Liver (tissue), 9 donors: Measurements from ENCODE around the gene NAA80. TPM values are rescaled to one million over a fixed set of nuclear protein-coding genes. Genes with fewer than 3 reads are reported as not detected.

ENCODE experiments used
- DNase-seq: peaks from one replicate; pipeline ENCODE4 v3.0.0-alpha.2; 2017; ENCODE audit warnings: low spot score
- H3K27ac ChIP-seq, 2 donors: one replicate each; pipeline ENCODE4 v1.7.0; 2013; ENCODE audit warnings: inconsistent platforms in 2 of 2, low read length in 2 of 2, control low read depth in 1 of 2, low read depth in 1 of 2, mild to moderate bottlenecking in 1 of 2
- H3K27me3 ChIP-seq, 4 donors: one replicate each; pipeline versions ENCODE4 v1.6.1 to v1.7.0; 2013; ENCODE audit warnings: low read length in 3 of 4, inconsistent platforms in 1 of 4, mild to moderate bottlenecking in 1 of 4, moderate library complexity in 1 of 4; ENCODE audit not compliant: control insufficient read depth in 4 of 4, insufficient read depth in 4 of 4
- H3K36me3 ChIP-seq, 4 donors: one replicate each; pipeline versions ENCODE4 v1.6.1 to v1.7.0; 2013; ENCODE audit warnings: low read length in 3 of 4, mild to moderate bottlenecking in 3 of 4, low read depth in 1 of 4, moderate library complexity in 1 of 4; ENCODE audit not compliant: control insufficient read depth in 4 of 4, insufficient read depth in 3 of 4
- H3K4me1 ChIP-seq, 4 donors: one replicate each; pipeline versions ENCODE4 v1.6.1 to v1.7.0; 2013; ENCODE audit warnings: low read length in 3 of 4, mild to moderate bottlenecking in 3 of 4, moderate library complexity in 1 of 4; ENCODE audit not compliant: control insufficient read depth in 4 of 4, insufficient read depth in 4 of 4
- H3K4me3 ChIP-seq, 3 donors: one replicate each; pipeline versions ENCODE4 v1.6.1 to v1.7.0; 2013; ENCODE audit warnings: low read length in 3 of 3, control low read depth in 1 of 3, low read depth in 1 of 3, mild to moderate bottlenecking in 1 of 3
- H3K9ac ChIP-seq, 2 donors: one replicate each; pipeline ENCODE4 v1.7.0; 2013; ENCODE audit warnings: low read length in 2 of 2, mild to moderate bottlenecking in 2 of 2, moderate library complexity in 2 of 2, control low read depth in 1 of 2, low read depth in 1 of 2
- H3K9me3 ChIP-seq, 4 donors: one replicate each; pipeline versions ENCODE4 v1.6.1 to v1.7.0; 2013; ENCODE audit warnings: low read length in 3 of 4; ENCODE audit not compliant: control insufficient read depth in 4 of 4
- ATF3 ChIP-seq: IDR thresholded peaks from 2 replicates; pipeline ENCODE4 v1.6.1; 2016; ENCODE audit warnings: antibody characterized with exemption
- EGR1 ChIP-seq, 2 donors: IDR thresholded peaks; 2 replicates each; pipeline ENCODE4 v1.6.1; 2016 to 2018; ENCODE audit warnings: antibody characterized with exemption in 2 of 2, low read depth in 2 of 2
- FOXA1 ChIP-seq: IDR thresholded peaks from 2 replicates; pipeline ENCODE4 v1.6.1; 2016; ENCODE audit warnings: antibody characterized with exemption
- FOXA2 ChIP-seq: IDR thresholded peaks from 2 replicates; pipeline ENCODE4 v1.6.1; 2016; ENCODE audit warnings: antibody characterized with exemption
- GABPA ChIP-seq, 2 donors: IDR thresholded peaks in 1 of 2; conservative IDR thresholded peaks in 1 of 2; 2 replicates each; pipeline ENCODE4 v1.6.1; 2016; ENCODE audit warnings: antibody characterized with exemption in 2 of 2, mild to moderate bottlenecking in 1 of 2, moderate library complexity in 1 of 2
- HNF4A ChIP-seq, 2 donors: conservative IDR thresholded peaks; 2 replicates each; pipeline ENCODE4 v1.6.1; 2016; ENCODE audit warnings: antibody characterized with exemption in 2 of 2, mild to moderate bottlenecking in 2 of 2
- HNF4G ChIP-seq: IDR thresholded peaks from 2 replicates; pipeline ENCODE4 v1.6.1; 2016; ENCODE audit warnings: antibody characterized with exemption
- JUND ChIP-seq, 2 donors: IDR thresholded peaks; 2 replicates each; pipeline ENCODE4 v1.6.1; 2016; ENCODE audit warnings: antibody characterized with exemption in 2 of 2
- MAX ChIP-seq: IDR thresholded peaks from 2 replicates; pipeline ENCODE4 v1.6.1; 2016; ENCODE audit warnings: antibody characterized with exemption
- NR2F2 ChIP-seq: IDR thresholded peaks from 2 replicates; pipeline ENCODE4 v1.6.1; 2016; ENCODE audit warnings: antibody characterized with exemption
- RAD21 ChIP-seq, 2 donors: IDR thresholded peaks; 2 replicates each; pipeline ENCODE4 v1.6.1; 2016; ENCODE audit warnings: antibody characterized with exemption in 2 of 2, mild to moderate bottlenecking in 2 of 2
- REST ChIP-seq: IDR thresholded peaks from 2 replicates; pipeline ENCODE4 v1.6.1; 2016; ENCODE audit warnings: antibody characterized with exemption, mild to moderate bottlenecking
- RXRA ChIP-seq, 2 donors: IDR thresholded peaks; 2 replicates each; pipeline ENCODE4 v1.6.1; 2017 to 2018; ENCODE audit warnings: antibody characterized with exemption in 2 of 2, mild to moderate bottlenecking in 1 of 2
- SP1 ChIP-seq: IDR thresholded peaks from 2 replicates; pipeline ENCODE4 v1.6.1; 2018; ENCODE audit warnings: antibody characterized with exemption, mild to moderate bottlenecking
- TAF1 ChIP-seq: conservative IDR thresholded peaks from 2 replicates; pipeline ENCODE4 v1.6.1; 2016; ENCODE audit warnings: antibody characterized with exemption, mild to moderate bottlenecking
- YY1 ChIP-seq: IDR thresholded peaks from 2 replicates; pipeline ENCODE4 v1.6.1; 2016; ENCODE audit warnings: antibody characterized with exemption, mild to moderate bottlenecking
- WGBS: extraction: QIAGEN DNeasy Blood & Tissue Kit; methylation state at CpG from one replicate; pipeline ENCODE4 v1.1.7; 2013; 5-methylcytosine and 5-hydroxymethylcytosine counted together
- polyA plus RNA-seq, 2 donors: library from polyadenylated mRNA; stranded (reverse) in 1 of 2; unstranded in 1 of 2; fragments of 200-250 nt in 1 of 2; fragments of >200 nt in 1 of 2; fragmentation: Nextera tagmentation in 1 of 2; extraction: Ambion mirVana in 1 of 2; gene quantifications; one replicate each; pipeline versions ENCODE4 v1.2.1 to v1.2.3, GENCODE V29; 2013 to 2015
- total RNA-seq, 2 donors: library from RNA; depleted of rRNA; stranded (reverse); fragments of >200 nt; gene quantifications; one replicate each; pipeline ENCODE4 v1.2.3, GENCODE V29; 2014
- TF ChIP-seq, protein P1 (sequence below): fragments of 150-350 bp; IDR thresholded peaks from 2 replicates; pipeline ENCODE4 v1.5.1; 2017; ENCODE audit warnings: improper control_type of control experiment, low read depth, low read length; ENCODE audit not compliant: missing input control
- TF ChIP-seq, protein P2 (sequence below): IDR thresholded peaks from 2 replicates; pipeline ENCODE4 v1.6.1; 2016; ENCODE audit warnings: antibody characterized with exemption
- donor health status: healthy.
- donor health status: healthy.
- donor health status: healthy.
- donor health status: healthy.
- donor health status: healthy.

The NAA80 gene
- total and polyA plus RNA-seq, 4 donors = 1.6 to 5.5 (median 2.0) TPM

GRCh38 chr3:50275996-50276761 is 23.0 kb downstream of the NAA80 start:
- no peak for DNase-seq
- Histone ChIP-seq H3K9ac (no peak overlapping the region), H3K4me1 (peaks cover 3 to 41% (median 19%) of the 10 kb centered on the region in 4 donors), H3K27ac (no peak overlapping the region), H3K27me3 (peaks cover 0 to 2% (median 0%) of the 10 kb centered on the region in 4 donors), H3K4me3 (no peak overlapping the region), H3K36me3 (no peaks in the 10 kb centered on the region), H3K9me3 (no peaks in the 10 kb centered on the region)
- TF ChIP-seq JUND (IDR thresholded peaks at IDR 0.05) (no peak), ATF3 (no peak), HNF4G (no peak), MAX (no peak), SP1 (no peak), RXRA (IDR thresholded peaks at IDR 0.05) (no peak), YY1 (no peak), FOXA1 (no peak), EGR1 (IDR thresholded peaks at IDR 0.05; ENCODE audit: low read depth in 2 of 2) (no peak), TAF1 (no peak), HNF4A (conservative IDR thresholded peaks at IDR 0.05) (no peak)
- TF ChIP-seq, protein P1, sequence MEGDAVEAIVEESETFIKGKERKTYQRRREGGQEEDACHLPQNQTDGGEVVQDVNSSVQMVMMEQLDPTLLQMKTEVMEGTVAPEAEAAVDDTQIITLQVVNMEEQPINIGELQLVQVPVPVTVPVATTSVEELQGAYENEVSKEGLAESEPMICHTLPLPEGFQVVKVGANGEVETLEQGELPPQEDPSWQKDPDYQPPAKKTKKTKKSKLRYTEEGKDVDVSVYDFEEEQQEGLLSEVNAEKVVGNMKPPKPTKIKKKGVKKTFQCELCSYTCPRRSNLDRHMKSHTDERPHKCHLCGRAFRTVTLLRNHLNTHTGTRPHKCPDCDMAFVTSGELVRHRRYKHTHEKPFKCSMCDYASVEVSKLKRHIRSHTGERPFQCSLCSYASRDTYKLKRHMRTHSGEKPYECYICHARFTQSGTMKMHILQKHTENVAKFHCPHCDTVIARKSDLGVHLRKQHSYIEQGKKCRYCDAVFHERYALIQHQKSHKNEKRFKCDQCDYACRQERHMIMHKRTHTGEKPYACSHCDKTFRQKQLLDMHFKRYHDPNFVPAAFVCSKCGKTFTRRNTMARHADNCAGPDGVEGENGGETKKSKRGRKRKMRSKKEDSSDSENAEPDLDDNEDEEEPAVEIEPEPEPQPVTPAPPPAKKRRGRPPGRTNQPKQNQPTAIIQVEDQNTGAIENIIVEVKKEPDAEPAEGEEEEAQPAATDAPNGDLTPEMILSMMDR = no peak
- TF ChIP-seq, protein P2, sequence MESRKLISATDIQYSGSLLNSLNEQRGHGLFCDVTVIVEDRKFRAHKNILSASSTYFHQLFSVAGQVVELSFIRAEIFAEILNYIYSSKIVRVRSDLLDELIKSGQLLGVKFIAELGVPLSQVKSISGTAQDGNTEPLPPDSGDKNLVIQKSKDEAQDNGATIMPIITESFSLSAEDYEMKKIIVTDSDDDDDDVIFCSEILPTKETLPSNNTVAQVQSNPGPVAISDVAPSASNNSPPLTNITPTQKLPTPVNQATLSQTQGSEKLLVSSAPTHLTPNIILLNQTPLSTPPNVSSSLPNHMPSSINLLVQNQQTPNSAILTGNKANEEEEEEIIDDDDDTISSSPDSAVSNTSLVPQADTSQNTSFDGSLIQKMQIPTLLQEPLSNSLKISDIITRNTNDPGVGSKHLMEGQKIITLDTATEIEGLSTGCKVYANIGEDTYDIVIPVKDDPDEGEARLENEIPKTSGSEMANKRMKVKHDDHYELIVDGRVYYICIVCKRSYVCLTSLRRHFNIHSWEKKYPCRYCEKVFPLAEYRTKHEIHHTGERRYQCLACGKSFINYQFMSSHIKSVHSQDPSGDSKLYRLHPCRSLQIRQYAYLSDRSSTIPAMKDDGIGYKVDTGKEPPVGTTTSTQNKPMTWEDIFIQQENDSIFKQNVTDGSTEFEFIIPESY = no peak
- WGBS = 26% methylated on average over 79 of the region's 79 CpGs

DNA sequence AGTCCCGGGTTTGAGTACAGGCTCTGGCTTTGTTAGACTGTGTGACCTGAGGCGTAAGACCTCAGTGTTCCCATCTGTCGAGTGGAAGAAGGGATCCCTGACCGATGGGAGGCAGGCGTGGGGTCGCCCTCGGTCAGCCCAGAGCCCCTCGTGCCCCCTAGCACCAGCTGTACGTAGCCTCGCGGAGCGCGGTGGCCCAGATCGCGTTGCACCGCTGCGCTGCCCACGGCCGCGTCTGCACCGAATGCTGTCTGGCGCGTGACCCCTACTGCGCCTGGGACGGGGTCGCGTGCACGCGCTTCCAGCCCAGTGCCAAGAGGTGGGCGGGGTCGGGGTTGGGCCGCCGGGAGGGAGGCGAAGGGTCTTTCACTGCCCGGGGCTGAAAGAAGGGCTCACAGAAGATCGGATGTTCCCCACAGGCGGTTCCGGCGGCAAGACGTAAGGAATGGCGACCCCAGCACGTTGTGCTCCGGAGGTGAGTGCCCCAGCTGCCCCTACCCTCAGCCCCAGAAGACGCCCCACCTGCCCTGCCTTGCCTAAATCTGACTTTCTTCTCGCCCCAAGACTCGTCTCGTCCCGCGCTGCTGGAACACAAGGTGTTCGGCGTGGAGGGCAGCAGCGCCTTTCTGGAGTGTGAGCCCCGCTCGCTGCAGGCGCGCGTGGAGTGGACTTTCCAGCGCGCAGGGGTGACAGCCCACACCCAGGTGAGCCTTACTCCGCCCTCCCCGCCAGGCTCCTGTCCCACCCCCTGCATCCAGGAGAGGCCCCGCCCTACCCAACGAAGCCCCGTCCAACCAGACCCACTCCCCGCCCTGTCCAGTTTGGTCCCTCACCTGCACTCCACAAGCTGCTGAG is 23.8 kb downstream of the NAA80 start:
- no peaks in the 10 kb centered on the region for H3K9me3 ChIP-seq
- H3K36me3 ChIP-seq = no peaks in the 10 kb centered on the region
- peaks cover 3 to 41% (median 19%) of the 10 kb centered on the region in 4 donors for H3K4me1 ChIP-seq
- no peak overlapping the region for H3K9ac ChIP-seq
- WGBS = 22% methylated on average over 65 of the region's 65 CpGs
- no peak overlapping the region for H3K27ac ChIP-seq
- peaks cover 0 to 2% (median 0%) of the 10 kb centered on the region in 4 donors for H3K27me3 ChIP-seq
- no peak for DNase-seq
- no peak overlapping the region for H3K4me3 ChIP-seq
- TF ChIP-seq JUND (IDR thresholded peaks at IDR 0.05) = no peak
- TF ChIP-seq HNF4G = no peak
- TF ChIP-seq RAD21 (IDR thresholded peaks at IDR 0.05) = no peak
- TF ChIP-seq YY1 = no peak
- no peak for TF ChIP-seq GABPA (IDR thresholded peaks at IDR 0.05 in 1 of 2, conservative IDR thresholded peaks at IDR 0.05 in 1 of 2)
- TF ChIP-seq HNF4A (conservative IDR thresholded peaks at IDR 0.05) = no peak
- TF ChIP-seq SP1 = no peak
- no peak for TF ChIP-seq RXRA (IDR thresholded peaks at IDR 0.05)
- TF ChIP-seq, protein P1 = no peak
- TF ChIP-seq MAX = no peak
- TF ChIP-seq FOXA2 = no peak
- no peak for TF ChIP-seq ATF3
- no peak for TF ChIP-seq TAF1
- no peak for TF ChIP-seq NR2F2
- no peak for TF ChIP-seq FOXA1
- no peak for TF ChIP-seq REST
